Thoracic aorta (tissue), 2 donors: Measurements from ENCODE around the gene CKAP2L. TPM values are rescaled to one million over a fixed set of nuclear protein-coding genes. Genes with fewer than 3 reads are reported as not detected.

Source experiments
- ATAC-seq: fragments of 150-250 bp; one replicate; pipeline ENCODE4 v1.8.0; 2017; ENCODE audit warnings: low read depth; ENCODE audit not compliant: insufficient number of reproducible peaks, low FRiP score
- DNase-seq: peaks from one replicate; pipeline ENCODE4 v3.0.0-alpha.2; 2020; ENCODE audit warnings: low spot score
- H3K27ac ChIP-seq, 2 donors: fragments of 200-600 bp; sonication (generic); 1 replicate in 1 of 2; 2 replicates in 1 of 2; pipeline ENCODE4 v1.5.1; 2016; ENCODE audit warnings: mild to moderate bottlenecking in 2 of 2, moderate library complexity in 2 of 2
- H3K27me3 ChIP-seq: fragments of 200-600 bp; sonication (generic); replicated peaks from 2 replicates; pipeline ENCODE4 v1.6.0; 2016; ENCODE audit warnings: mild to moderate bottlenecking; ENCODE audit not compliant: insufficient read depth
- H3K36me3 ChIP-seq: fragments of 200-600 bp; sonication (generic); one replicate; pipeline ENCODE4 v1.5.1; 2016
- H3K4me1 ChIP-seq, 2 donors: fragments of 200-600 bp; sonication (generic); 1 replicate in 1 of 2; 2 replicates in 1 of 2; pipeline versions ENCODE4 v1.5.1 to v1.6.0; 2016; ENCODE audit warnings: low read depth in 2 of 2, mild to moderate bottlenecking in 1 of 2; ENCODE audit not compliant: control insufficient read depth in 1 of 2
- H3K4me3 ChIP-seq: fragments of 200-600 bp; sonication (generic); 2 replicates; pipeline ENCODE4 v1.5.1; 2016; ENCODE audit warnings: mild to moderate bottlenecking
- H3K9me3 ChIP-seq: fragments of 200-600 bp; sonication (generic); 2 replicates; pipeline ENCODE4 v1.5.1; 2016
- CTCF ChIP-seq: fragments of 200-600 bp; sonication (generic); IDR thresholded peaks from one replicate; pipeline ENCODE4 v1.5.1; 2019; ENCODE audit warnings: antibody characterized with exemption
- total RNA-seq, 2 donors: library from RNA; depleted of rRNA; stranded (reverse); fragments of >200 nt; gene quantifications; one replicate each; pipeline versions ENCODE4 v1.1.0 to v1.2.3, GENCODE V29; 2016

The CKAP2L gene
- total RNA-seq, 2 donors from 2014 or later = 1.3 TPM; not detected in 1

GRCh38 chr2:112725545-112726457 is 38.6 kb downstream of the CKAP2L start:
- Histone ChIP-seq H3K27me3 (no peaks in the 10 kb centered on the region), H3K4me1 (peaks cover 0 to 6% of the 10 kb centered on the region in 2 donors), H3K9me3 (no peaks in the 10 kb centered on the region), H3K36me3 (no peaks in the 10 kb centered on the region), H3K27ac (no peak overlapping the region), H3K4me3 (no peak overlapping the region)
- TF ChIP-seq CTCF = no peak
- DNase-seq = no peak
- ATAC-seq = no peak

- no peak overlapping the region for H3K4me3 ChIP-seq
- no peaks in the 10 kb centered on the region for H3K9me3 ChIP-seq
- no peaks in the 10 kb centered on the region for H3K27me3 ChIP-seq
- ATAC-seq = no peak
- no peaks in the 10 kb centered on the region for H3K36me3 ChIP-seq
- no peak for TF ChIP-seq CTCF
- H3K27ac ChIP-seq = no peak overlapping the region
- no peak for DNase-seq
- peaks cover 0 to 6% of the 10 kb centered on the region in 2 donors for H3K4me1 ChIP-seq
Measured at GRCh38 chr2:112724591-112725525, 39.6 kb downstream of the CKAP2L start.

GRCh38 chr2:112723995-112724394 is 40.4 kb downstream of the CKAP2L start:
- H3K4me3 ChIP-seq = no peak overlapping the region
- no peak for TF ChIP-seq CTCF
- H3K4me1 ChIP-seq = peaks cover 0 to 6% of the 10 kb centered on the region in 2 donors
- no peak for ATAC-seq
- H3K27me3 ChIP-seq = no peaks in the 10 kb centered on the region
- no peak overlapping the region for H3K27ac ChIP-seq
- H3K9me3 ChIP-seq = no peaks in the 10 kb centered on the region
- H3K36me3 ChIP-seq = no peaks in the 10 kb centered on the region
- no peak for DNase-seq

GRCh38 chr2:112723547-112723940 is 40.9 kb downstream of the CKAP2L start:
- no peaks in the 10 kb centered on the region for H3K9me3 ChIP-seq
- no peak for DNase-seq
- no peak for ATAC-seq
- no peak for TF ChIP-seq CTCF
- no peak overlapping the region for H3K27ac ChIP-seq
- H3K36me3 ChIP-seq = no peaks in the 10 kb centered on the region
- H3K4me3 ChIP-seq = no peak overlapping the region
- H3K27me3 ChIP-seq = no peaks in the 10 kb centered on the region
- H3K4me1 ChIP-seq = peaks cover 0 to 6% of the 10 kb centered on the region in 2 donors
